ENCODE data around the gene AXDND1. TPM values are rescaled to one million over a fixed set of nuclear protein-coding genes. Genes with fewer than 3 reads are reported as not detected.
A peak's percentile ranks its signal among the peaks of the same experiment; 100 is the strongest.

AXDND1 gene
- polyA plus RNA-seq, 1 of the 3 experiments (the other 2 are of a cell fraction) = 0.16 TPM

DNA sequence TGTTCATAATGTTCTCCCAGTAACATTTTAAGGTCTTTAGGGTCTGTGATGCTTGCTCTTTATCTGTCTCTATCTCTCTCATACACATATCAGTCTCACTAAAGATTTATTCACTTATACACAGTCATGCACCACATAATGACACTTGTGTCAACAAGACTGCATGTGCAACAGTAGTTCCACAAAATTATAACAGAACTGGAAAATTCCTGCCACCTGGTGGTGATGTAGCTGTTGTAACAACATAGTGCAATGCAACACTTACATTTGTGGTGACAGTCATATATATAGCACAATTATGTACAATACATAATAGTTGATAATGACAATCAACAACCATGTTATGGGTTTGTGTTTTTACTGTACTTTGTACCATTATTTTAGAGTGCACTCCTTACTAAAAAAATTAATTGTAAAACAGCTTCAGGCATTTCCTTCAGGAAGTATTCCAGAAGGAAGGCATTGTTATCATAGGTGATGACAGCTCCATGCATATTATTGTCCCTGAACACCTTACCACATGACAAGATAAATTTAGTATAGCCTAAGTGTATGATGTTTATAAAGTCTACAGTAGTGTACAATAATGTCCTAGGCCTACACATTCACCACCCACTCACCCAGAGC is 234.0 kb downstream of the AXDND1 start:
- Histone ChIP-seq H3K27me3 (ENCODE audit: insufficient read depth) (no peaks in the 10 kb centered on the region), H3K9ac (no peak overlapping the region), H4K20me1 (ENCODE audit: insufficient read depth) (no peaks in the 10 kb centered on the region), H3K27ac (ENCODE audit: low read depth in 2 of 2, low read length in 1 of 2) (no peak overlapping the region), H3F3A (replicated peaks; ENCODE audit: insufficient read depth) (no peaks in the 10 kb centered on the region), H3K9me2 (no peaks in the 10 kb centered on the region), H3K4me3 (ENCODE audit: low read depth in 2 of 2, low read length in 1 of 2) (no peak overlapping the region), H3K9me3 (no peaks in the 10 kb centered on the region), H2AFZ (ENCODE audit: low read depth) (no peak overlapping the region), H3K4me1 (ENCODE audit: control insufficient read depth in 1 of 2, insufficient read depth in 2 of 2, low read depth in 1 of 2, low read length in 1 of 2) (no peaks in the 10 kb centered on the region), H3K36me3 (replicated peaks in 1 of 2; ENCODE audit: control insufficient read depth in 1 of 2, insufficient read depth in 2 of 2, low read length in 1 of 2) (no peaks in the 10 kb centered on the region), H3K79me2 (ENCODE audit: insufficient read depth) (no peaks in the 10 kb centered on the region), H3K4me2 (no peak overlapping the region)
- ChIA-PET POLR2A (no interaction called here), CTCF (interaction anchor here (0.8 to 3.1 kb wide), 5 partner anchors 11 to 521 kb away, joined by 3 to 16 read pairs (median 4); no protein-coding TSS in a partner anchor)
- TF ChIP-seq SMC3 (IDR thresholded peaks at IDR 0.05; ENCODE audit: low read depth, low read length) (peak; percentile 40), PBX3 (IDR thresholded peaks at IDR 0.05) (no peak), RAD21 (IDR thresholded peaks at IDR 0.05; ENCODE audit: low read length) (peak; percentile 57), EP300 (IDR thresholded peaks at IDR 0.05; ENCODE audit: borderline replicate concordance in 1 of 2, low read depth in 1 of 2, low read length in 1 of 2) (no peak), GABPA (IDR thresholded peaks at IDR 0.05; ENCODE audit: low read depth) (no peak), CTCF (IDR thresholded peaks at IDR 0.05) (peak; percentile 51), RXRA (IDR thresholded peaks at IDR 0.05; ENCODE audit: borderline replicate concordance, low read depth) (no peak)
- no peak for DNase-seq

DNA sequence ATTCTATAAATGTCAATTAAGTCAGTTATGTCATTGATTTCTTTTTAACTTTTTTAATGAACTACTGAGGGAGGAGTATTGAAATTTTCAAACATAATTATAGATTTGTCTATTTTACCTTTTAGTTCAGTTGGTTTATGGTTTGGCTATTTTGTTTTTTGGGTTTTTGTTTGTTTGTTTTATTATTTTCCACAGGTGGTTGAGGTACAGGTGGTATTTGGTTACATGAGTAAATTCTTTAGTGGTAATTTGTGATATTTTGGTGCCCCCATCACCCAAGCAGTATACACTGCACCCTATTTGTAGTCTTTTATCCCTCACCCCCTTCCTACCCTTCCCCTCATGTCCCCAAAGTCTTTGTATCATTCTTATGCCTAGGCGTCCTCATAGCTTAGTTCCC is 235.3 kb downstream of the AXDND1 start:
- TF ChIP-seq RXRA (IDR thresholded peaks at IDR 0.05; ENCODE audit: borderline replicate concordance, low read depth) = no peak

More for the DNA sequence above, 235.3 kb downstream of the AXDND1 start:
- H3K4me3 ChIP-seq (ENCODE audit: low read depth in 2 of 2, low read length in 1 of 2) = no peak overlapping the region
- H3K9me2 ChIP-seq = no peaks in the 10 kb centered on the region
- no peaks in the 10 kb centered on the region for H3F3A ChIP-seq (replicated peaks; ENCODE audit: insufficient read depth)
- H3K9me3 ChIP-seq = no peaks in the 10 kb centered on the region
- ChIA-PET POLR2A (no interaction called here), CTCF (no interaction called here)
- no peaks in the 10 kb centered on the region for H4K20me1 ChIP-seq (ENCODE audit: insufficient read depth)
- DNase-seq = no peak
- H3K36me3 ChIP-seq (replicated peaks in 1 of 2; ENCODE audit: control insufficient read depth in 1 of 2, insufficient read depth in 2 of 2, low read length in 1 of 2) = no peaks in the 10 kb centered on the region
- no peak overlapping the region for H3K4me2 ChIP-seq
- H3K4me1 ChIP-seq (ENCODE audit: control insufficient read depth in 1 of 2, insufficient read depth in 2 of 2, low read depth in 1 of 2, low read length in 1 of 2) = no peaks in the 10 kb centered on the region
- H3K27me3 ChIP-seq (ENCODE audit: insufficient read depth) = no peaks in the 10 kb centered on the region
- H3K9ac ChIP-seq = no peak overlapping the region
- 17% methylated on average over 1 of the region's 1 CpG for WGBS (ENCODE audit: low lambda C conversion rate)
- no peaks in the 10 kb centered on the region for H3K79me2 ChIP-seq (ENCODE audit: insufficient read depth)
- no peak overlapping the region for H2AFZ ChIP-seq (ENCODE audit: low read depth)
- H3K27ac ChIP-seq (ENCODE audit: low read depth in 2 of 2, low read length in 1 of 2) = no peak overlapping the region

Small RNA genes lying within 50 kb of the gene (small RNA-seq; reads per million reads assigned to genes)
- gene MEF2AP1 (0 reads per million in 7 experiments), gene RNU5F-2P (0 to 1.6 (median 0) reads per million in 7 experiments)

Other genes starting within 250 kb of the AXDND1 start
- gene ABL2, start 136.3 kb upstream of the AXDND1 start, polyA plus RNA-seq (2012; rRNA removed) = 7.5 and 10.6 TPM in 2 replicates
- gene SOAT1, start 72.2 kb upstream of the AXDND1 start, polyA plus RNA-seq (2012; rRNA removed) = 8.1 and 12.1 TPM in 2 replicates
- gene NPHS2, start 210.0 kb downstream of the AXDND1 start, polyA plus RNA-seq (2012; rRNA removed) = not detected in 2 replicates
- gene TDRD5, start 225.9 kb downstream of the AXDND1 start, polyA plus RNA-seq (2012; rRNA removed) = not detected in 2 replicates

Data from SK-N-SH (cell line).